DOHH2 (cell line): ENCODE data around the gene NOC4L.

ENCODE experiments used
- H3F3A ChIP-seq: fragments of 200-600 bp; sonication (generic), shearing (Covaris generic); 2 replicates; pipeline ENCODE4 v1.6.0; 2016; ENCODE audit warnings: antibody characterized with exemption, mild to moderate bottlenecking; ENCODE audit not compliant: control insufficient read depth, insufficient read depth
- H3K27ac ChIP-seq: fragments of 200-600 bp; sonication (generic); 2 replicates; pipeline ENCODE4 v1.5.1; 2014; ENCODE audit warnings: low read depth, mild to moderate bottlenecking, low read length, moderate library complexity
- H3K27me3 ChIP-seq: fragments of 200-600 bp; sonication (generic); 2 replicates; pipeline ENCODE4 v1.6.1; 2014; ENCODE audit warnings: mild to moderate bottlenecking, low read length, mixed read lengths; ENCODE audit not compliant: control insufficient read depth
- H3K36me3 ChIP-seq: fragments of 200-600 bp; sonication (generic); 2 replicates; pipeline ENCODE4 v1.6.1; 2014; ENCODE audit warnings: mild to moderate bottlenecking, low read length, moderate library complexity, mixed read lengths; ENCODE audit not compliant: control insufficient read depth
- H3K4me1 ChIP-seq: fragments of 200-600 bp; sonication (generic); 2 replicates; pipeline ENCODE4 v1.6.1; 2014; ENCODE audit warnings: mild to moderate bottlenecking, low read length, mixed read lengths; ENCODE audit not compliant: control insufficient read depth
- H3K4me2 ChIP-seq: fragments of 200-600 bp; sonication (generic); 2 replicates; pipeline ENCODE4 v1.6.0; 2014; ENCODE audit warnings: mild to moderate bottlenecking, low read length, moderate library complexity
- H3K4me3 ChIP-seq: fragments of 200-600 bp; sonication (generic); 2 replicates; pipeline ENCODE4 v1.5.1; 2014; ENCODE audit warnings: mild to moderate bottlenecking, low read length, mixed read lengths
- H3K79me2 ChIP-seq: fragments of 200-600 bp; sonication (generic); 2 replicates; pipeline ENCODE4 v1.6.1; 2014; ENCODE audit warnings: mild to moderate bottlenecking, low read length, mixed read lengths; ENCODE audit not compliant: control insufficient read depth
- H3K9me2 ChIP-seq: fragments of 200-600 bp; sonication (generic); replicated peaks from 2 replicates; pipeline ENCODE4 v1.6.1; 2014; ENCODE audit warnings: mild to moderate bottlenecking, low read length, mixed read lengths; ENCODE audit not compliant: control insufficient read depth
- H3K9me3 ChIP-seq: fragments of 200-600 bp; sonication (generic); 2 replicates; pipeline ENCODE4 v1.6.1; 2014; ENCODE audit warnings: antibody characterized with exemption, low read length, mixed read lengths; ENCODE audit not compliant: control insufficient read depth, insufficient read depth
- H4K20me1 ChIP-seq: fragments of 200-600 bp; sonication (generic); 2 replicates; pipeline ENCODE4 v1.6.0; 2014; ENCODE audit warnings: low read depth, mild to moderate bottlenecking, antibody characterized with exemption, low read length, moderate library complexity; ENCODE audit not compliant: control insufficient read depth, insufficient read depth
- EZH2phosphoT487 ChIP-seq: fragments of 200-600 bp; sonication (generic); IDR thresholded peaks from 2 replicates; pipeline ENCODE4 v1.6.1; 2017; ENCODE audit warnings: borderline replicate concordance, mild to moderate bottlenecking, antibody characterized with exemption, low read length, moderate library complexity, mixed read lengths
- TF ChIP-seq, protein P1 (sequence below): fragments of 200-600 bp; sonication (generic); IDR thresholded peaks from one replicate; pipeline ENCODE4 v1.5.1; 2014; ENCODE audit warnings: antibody characterized with exemption, mild to moderate bottlenecking, low read depth, low read length; ENCODE audit not compliant: poor library complexity, severe bottlenecking

NOC4L gene

DNA sequence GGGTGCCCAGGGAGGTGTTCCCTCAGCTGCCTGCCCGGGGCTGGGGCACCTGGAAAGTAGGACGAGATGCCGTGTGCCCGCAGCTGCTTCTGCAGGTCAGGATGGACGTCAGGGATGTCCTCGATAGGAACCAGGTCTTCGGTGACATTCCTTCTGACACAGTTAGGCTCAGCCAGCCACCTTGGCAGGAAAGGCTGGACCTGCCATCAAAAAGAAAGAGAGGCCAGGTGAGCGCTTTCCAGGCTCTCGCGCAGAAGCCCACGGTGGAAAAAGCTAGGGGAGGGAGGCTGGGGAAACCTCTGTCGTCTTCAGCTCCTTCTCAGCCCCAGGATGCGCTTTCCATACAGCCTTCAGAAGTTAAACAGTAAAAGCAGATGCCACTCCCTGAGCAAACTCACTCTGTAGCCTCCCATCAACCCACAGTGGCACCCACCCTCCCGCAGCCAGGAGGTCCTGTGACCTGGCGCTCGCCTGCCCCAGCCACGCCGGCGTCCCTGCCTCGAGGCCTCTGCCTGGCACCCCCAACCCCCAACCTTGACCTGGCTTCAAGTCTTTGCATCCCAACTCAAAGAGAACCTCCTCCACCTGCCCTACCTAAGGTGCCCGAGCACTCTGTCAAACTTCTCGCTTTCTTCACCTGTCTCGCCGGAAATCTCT is 1.4 kb upstream of the NOC4L start:
- Histone ChIP-seq H3K4me2 (peak overlapping the region; percentile 77), H3K4me3 (peak overlapping the region; percentile 99), H3K4me1 (peaks cover 19% of the 10 kb centered on the region), H3K79me2 (peaks cover 64% of the 10 kb centered on the region), H4K20me1 (peaks cover 8% of the 10 kb centered on the region), H3K27me3 (no peaks in the 10 kb centered on the region), H3F3A (no peaks in the 10 kb centered on the region), H3K27ac (no peak overlapping the region), H3K9me2 (no peaks in the 10 kb centered on the region), H3K9me3 (no peaks in the 10 kb centered on the region), H3K36me3 (peaks cover 70% of the 10 kb centered on the region)
- TF ChIP-seq, protein P1, sequence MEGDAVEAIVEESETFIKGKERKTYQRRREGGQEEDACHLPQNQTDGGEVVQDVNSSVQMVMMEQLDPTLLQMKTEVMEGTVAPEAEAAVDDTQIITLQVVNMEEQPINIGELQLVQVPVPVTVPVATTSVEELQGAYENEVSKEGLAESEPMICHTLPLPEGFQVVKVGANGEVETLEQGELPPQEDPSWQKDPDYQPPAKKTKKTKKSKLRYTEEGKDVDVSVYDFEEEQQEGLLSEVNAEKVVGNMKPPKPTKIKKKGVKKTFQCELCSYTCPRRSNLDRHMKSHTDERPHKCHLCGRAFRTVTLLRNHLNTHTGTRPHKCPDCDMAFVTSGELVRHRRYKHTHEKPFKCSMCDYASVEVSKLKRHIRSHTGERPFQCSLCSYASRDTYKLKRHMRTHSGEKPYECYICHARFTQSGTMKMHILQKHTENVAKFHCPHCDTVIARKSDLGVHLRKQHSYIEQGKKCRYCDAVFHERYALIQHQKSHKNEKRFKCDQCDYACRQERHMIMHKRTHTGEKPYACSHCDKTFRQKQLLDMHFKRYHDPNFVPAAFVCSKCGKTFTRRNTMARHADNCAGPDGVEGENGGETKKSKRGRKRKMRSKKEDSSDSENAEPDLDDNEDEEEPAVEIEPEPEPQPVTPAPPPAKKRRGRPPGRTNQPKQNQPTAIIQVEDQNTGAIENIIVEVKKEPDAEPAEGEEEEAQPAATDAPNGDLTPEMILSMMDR = no peak
- no peak for TF ChIP-seq EZH2phosphoT487

DNA sequence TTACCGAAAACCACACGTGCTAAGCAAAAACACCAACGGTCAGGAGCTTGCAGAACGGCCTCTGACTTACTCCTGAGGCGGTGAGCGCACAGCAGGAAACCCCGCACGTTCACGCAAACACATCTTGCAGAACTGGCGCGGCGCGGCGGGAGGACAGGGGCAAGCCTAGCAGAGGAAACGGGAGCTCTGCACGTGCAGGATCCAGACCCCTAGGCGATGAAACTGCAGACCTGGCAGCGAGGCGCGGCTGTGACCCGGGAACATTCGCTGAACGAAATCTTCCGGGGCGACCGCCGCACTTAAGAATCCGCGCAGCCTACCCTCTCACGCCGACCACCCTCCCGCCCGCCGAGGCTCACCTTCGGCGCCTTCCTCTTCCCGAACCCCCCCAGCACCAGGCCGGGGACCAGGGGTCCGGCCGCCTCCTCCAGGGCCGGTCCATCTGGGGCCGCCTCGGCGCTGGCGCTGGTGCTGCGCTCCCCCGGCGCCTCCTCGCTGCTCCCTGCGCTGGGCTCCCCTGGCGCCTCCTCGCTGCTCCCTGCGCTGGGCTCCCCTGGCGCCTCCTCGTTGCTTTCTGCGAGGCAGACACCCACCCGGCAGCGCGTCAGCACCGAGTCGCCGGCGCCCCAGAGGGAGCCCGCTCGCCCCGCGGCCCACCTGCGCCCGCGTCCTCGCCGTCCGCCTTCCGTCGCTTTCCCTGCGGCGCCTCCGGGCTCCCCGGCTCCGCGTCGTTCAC is 753 bp upstream of the NOC4L start:
- TF ChIP-seq EZH2phosphoT487 = no peak
- TF ChIP-seq, protein P1 = no peak
- no peaks in the 10 kb centered on the region for H3K9me2 ChIP-seq
- no peaks in the 10 kb centered on the region for H3K27me3 ChIP-seq
- no peak overlapping the region for H3K27ac ChIP-seq
- H3K4me2 ChIP-seq = peak overlapping the region; percentile 77
- H3K4me3 ChIP-seq = peak overlapping the region; percentile 99
- peaks cover 8% of the 10 kb centered on the region for H4K20me1 ChIP-seq
- H3K79me2 ChIP-seq = peaks cover 70% of the 10 kb centered on the region
- no peaks in the 10 kb centered on the region for H3F3A ChIP-seq
- H3K36me3 ChIP-seq = peaks cover 73% of the 10 kb centered on the region
- peaks cover 19% of the 10 kb centered on the region for H3K4me1 ChIP-seq
- H3K9me3 ChIP-seq = no peaks in the 10 kb centered on the region

DNA sequence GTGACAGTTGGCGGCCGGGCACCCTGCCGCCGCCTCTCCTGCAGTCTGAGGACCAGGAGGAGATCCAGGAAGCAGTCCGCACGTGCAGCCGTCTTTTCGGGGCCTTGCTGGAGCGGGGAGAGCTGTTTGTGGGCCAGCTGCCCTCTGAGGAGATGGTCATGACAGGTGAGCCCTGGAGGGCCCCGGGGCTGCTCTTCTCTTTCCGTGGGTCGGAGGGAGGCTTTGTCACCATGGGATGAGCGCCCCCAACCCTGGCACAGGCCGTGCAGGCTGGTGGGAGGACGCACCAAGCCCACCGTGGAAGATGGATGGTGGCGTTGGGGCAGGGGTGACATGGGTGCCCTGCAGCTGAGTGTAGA is 532 bp downstream of the NOC4L start:
- no peaks in the 10 kb centered on the region for H3F3A ChIP-seq
- no peak overlapping the region for H3K27ac ChIP-seq

More for the DNA sequence above, 532 bp downstream of the NOC4L start:
- Histone ChIP-seq H3K4me3 (peak overlapping the region; percentile 99), H3K36me3 (peaks cover 62% of the 10 kb centered on the region), H3K9me2 (no peaks in the 10 kb centered on the region), H4K20me1 (peaks cover 8% of the 10 kb centered on the region), H3K9me3 (no peaks in the 10 kb centered on the region), H3K27me3 (no peaks in the 10 kb centered on the region), H3K79me2 (peaks cover 70% of the 10 kb centered on the region), H3K4me1 (peaks cover 19% of the 10 kb centered on the region), H3K4me2 (peak overlapping the region; percentile 96)
- TF ChIP-seq, protein P1 = no peak
- no peak for TF ChIP-seq EZH2phosphoT487
